AG04449 (cell line): ENCODE measurements around the gene GSPT1.

Experiments used
- CTCF ChIA-PET: fragments of 350-600 bp; formaldehyde crosslinking; extraction: SDS; loops from one replicate; lab custom pipeline; 2021; ENCODE audit warnings: antibody characterized with exemption; lab: Yijun Ruan, JAX
- POLR2A ChIA-PET: fragments of 400-600, 350-600 bp; formaldehyde crosslinking; extraction: SDS; loops from one replicate; lab custom pipeline; 2020; ENCODE audit warnings: antibody characterized with exemption, inconsistent platforms; lab: Yijun Ruan, JAX
- DNase-seq: peaks from one replicate; pipeline ENCODE4 v3.0.0-alpha.2; 2010; ENCODE audit warnings: low read depth, low spot score
- H3K4me3 ChIP-seq: 2 replicates; pipeline ENCODE4 v1.5.1; 2011; ENCODE audit warnings: low read depth, mild to moderate bottlenecking, control low read depth, low read length
- TF ChIP-seq, protein P1 (sequence below): IDR thresholded peaks from one replicate; pipeline ENCODE4 v1.5.1; 2011; ENCODE audit warnings: mild to moderate bottlenecking, moderate library complexity, low read length, control low read depth, inconsistent platforms; ENCODE audit not compliant: insufficient read depth; ENCODE audit errors: missing control alignments

Gene GSPT1

DNA sequence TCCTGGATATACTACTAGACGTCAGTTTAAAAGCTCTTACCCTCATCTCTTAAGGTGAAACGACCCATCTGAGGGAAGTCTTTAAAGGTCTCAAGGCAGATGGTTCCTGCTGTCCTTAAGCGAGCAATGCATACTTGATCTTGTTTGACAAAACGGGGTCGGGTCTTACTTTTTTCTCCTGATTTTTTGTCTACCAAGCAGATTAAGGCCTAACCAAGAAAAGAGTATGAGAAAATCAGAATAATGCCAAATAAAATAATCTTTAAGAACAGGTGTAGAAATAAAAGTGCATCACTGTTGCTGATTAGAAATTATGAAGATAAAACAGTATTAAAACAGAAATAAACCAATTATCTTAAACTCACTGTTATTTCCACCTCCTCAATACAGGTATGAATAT is 40.0 kb downstream of the GSPT1 start:
- H3K4me3 ChIP-seq, result no peak overlapping the region
- DNase-seq, result no peak
- ChIA-PET CTCF (no interaction called here), POLR2A (no interaction called here)
- TF ChIP-seq, protein P1, sequence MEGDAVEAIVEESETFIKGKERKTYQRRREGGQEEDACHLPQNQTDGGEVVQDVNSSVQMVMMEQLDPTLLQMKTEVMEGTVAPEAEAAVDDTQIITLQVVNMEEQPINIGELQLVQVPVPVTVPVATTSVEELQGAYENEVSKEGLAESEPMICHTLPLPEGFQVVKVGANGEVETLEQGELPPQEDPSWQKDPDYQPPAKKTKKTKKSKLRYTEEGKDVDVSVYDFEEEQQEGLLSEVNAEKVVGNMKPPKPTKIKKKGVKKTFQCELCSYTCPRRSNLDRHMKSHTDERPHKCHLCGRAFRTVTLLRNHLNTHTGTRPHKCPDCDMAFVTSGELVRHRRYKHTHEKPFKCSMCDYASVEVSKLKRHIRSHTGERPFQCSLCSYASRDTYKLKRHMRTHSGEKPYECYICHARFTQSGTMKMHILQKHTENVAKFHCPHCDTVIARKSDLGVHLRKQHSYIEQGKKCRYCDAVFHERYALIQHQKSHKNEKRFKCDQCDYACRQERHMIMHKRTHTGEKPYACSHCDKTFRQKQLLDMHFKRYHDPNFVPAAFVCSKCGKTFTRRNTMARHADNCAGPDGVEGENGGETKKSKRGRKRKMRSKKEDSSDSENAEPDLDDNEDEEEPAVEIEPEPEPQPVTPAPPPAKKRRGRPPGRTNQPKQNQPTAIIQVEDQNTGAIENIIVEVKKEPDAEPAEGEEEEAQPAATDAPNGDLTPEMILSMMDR, result no peak

DNA sequence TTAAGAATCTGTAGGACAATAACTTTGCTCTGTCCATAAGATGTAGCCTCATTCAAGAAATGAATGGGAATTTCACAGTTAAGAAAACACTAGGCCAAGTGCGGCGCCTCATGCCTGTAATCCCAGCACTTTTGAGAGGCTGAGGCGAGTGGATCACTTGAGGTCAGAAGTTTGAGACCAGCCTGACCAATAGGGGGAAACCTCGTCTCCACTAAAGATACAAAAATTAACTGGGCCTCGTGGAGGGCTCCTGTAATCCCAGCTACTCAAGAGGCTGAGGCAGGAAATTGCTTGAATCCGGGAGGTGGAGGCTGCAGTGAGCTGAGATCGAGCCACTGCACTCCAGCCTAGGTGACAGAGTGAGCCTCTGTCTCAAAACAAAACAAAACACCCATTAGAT is 44.6 kb downstream of the GSPT1 start:
- TF ChIP-seq, protein P1, result no peak
- CTCF ChIA-PET, result interaction anchor here (3.6 kb wide), 1 partner anchor 197 kb away, joined by 19 read pairs; no protein-coding TSS in a partner anchor
- no peak for DNase-seq
- POLR2A ChIA-PET, result no interaction called here
- no peak overlapping the region for H3K4me3 ChIP-seq

DNA sequence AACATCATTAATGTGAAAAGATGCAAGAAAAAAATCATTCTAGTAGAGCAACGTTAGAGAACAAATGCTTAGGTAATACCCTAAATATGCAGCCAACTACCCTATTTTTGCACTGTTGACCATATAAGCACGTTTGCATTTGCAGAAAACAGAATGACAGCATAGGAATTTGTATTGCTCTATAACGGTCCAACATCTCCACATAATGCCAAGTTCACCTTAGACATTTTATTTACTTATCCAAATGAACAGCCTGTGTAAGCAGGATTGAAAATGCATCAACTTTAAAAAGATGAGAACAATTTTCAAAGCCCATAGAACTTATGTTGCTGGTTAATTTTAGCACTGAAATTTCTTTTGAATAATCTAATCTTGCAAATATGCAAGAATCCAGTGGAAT is 45.4 kb downstream of the GSPT1 start:
- no peak for DNase-seq
- POLR2A ChIA-PET, result no interaction called here
- CTCF ChIA-PET, result interaction anchor here (1.1 to 3.6 kb wide), 2 partner anchors 8 to 198 kb away, joined by 4 to 19 read pairs; no protein-coding TSS in a partner anchor
- H3K4me3 ChIP-seq, result no peak overlapping the region
- TF ChIP-seq, protein P1, result no peak

DNA sequence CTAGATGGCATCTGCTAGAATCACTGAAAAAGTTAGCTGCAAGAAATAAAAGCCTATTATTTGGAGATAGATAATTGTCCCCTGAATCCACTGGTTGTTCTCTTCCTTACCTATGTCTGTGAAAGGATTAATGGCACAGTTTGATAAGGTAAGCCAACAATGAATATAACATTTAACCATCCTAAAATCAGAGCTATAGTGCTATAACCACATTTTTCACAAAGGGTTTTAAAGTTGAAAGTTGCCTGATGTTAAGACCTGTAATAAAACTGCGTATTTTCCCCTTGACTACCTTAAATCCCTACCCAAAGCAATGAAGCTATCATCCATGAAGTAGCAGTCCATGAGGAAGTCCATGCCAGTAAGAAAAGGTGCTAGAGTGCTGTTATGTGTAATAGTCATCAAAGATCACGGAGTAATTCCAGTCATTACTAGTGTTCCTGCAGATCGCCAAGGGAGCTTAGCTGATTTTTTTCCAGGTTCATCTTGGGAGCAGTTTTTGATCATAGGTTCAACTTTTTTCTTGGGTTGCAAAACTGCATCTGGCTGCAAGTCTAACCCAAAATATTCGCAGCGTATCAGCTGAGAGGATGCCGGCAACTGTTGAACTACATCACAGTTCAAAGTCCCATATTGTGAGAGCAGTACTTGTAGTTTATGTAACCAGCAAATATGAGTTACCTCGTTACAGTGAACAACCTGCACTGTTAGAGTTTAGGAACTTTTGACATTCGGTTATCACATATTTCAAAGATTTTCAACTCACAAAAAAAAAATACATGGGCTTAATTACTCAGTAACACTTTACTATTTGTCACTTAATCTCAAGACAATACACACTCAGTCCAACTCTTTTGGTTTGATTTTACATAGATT is 46.2 kb downstream of the GSPT1 start:
- no peak overlapping the region for H3K4me3 ChIP-seq
- ChIA-PET POLR2A (no interaction called here), CTCF (interaction anchor here (0.8 to 2.1 kb wide), 3 partner anchors 9 to 198 kb away, joined by 3 to 10 read pairs (median 4); no protein-coding TSS in a partner anchor)
- no peak for DNase-seq
- TF ChIP-seq, protein P1, result no peak

DNA sequence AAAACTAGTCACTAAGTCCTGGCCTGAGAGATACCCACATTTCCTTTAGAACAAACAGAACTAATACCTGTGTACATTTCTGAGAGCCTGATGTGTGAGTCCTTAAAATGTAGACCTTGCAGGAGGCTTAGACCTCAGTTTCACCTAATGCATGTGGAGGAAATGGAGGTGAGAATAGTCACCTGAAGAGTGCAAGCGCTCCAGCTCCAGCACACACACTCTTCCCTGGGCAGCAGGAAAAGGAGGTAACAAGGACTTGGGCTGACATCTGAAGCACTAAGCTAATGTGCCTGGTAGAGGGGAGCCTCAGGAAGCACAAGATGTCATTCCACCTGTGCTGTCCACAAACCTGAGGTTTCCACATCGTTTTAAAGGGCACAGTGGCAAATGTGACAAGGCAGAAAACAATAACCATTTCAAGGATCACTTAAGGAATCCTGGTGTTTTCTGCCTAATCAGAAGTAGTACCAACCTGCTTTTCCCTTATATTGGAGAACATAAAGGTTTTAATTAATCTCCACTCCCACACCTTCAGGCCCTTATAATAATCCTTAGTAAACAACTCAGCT is 47.3 kb downstream of the GSPT1 start:
- TF ChIP-seq, protein P1, result no peak
- no peak overlapping the region for H3K4me3 ChIP-seq
- CTCF ChIA-PET, result interaction anchor here (2.1 kb wide), 1 partner anchor 199 kb away, joined by 10 read pairs; no protein-coding TSS in a partner anchor
- POLR2A ChIA-PET, result no interaction called here
- DNase-seq, result no peak

DNA sequence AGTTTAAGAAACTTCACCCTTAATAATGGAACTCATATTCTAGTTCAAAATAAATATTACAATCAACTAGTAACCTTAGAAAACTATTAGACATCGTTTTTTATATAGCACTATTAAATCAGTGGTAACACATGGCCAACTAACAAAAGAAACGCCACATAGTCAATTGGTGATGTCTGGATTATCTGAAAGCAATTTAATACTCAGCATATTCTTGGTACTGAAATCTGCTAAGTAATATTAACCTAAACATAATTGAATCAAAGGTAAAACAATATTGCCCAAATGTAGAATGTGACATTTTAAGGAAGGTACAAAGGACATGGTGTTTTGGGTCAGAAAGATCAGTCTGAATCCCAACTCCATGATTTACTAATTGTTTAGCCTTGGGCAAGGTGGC is 53.3 kb downstream of the GSPT1 start:
- ChIA-PET POLR2A (no interaction called here), CTCF (interaction anchor here (1.7 kb wide), 1 partner anchor 65 kb away, joined by 4 read pairs; the partner anchor contains the start of gene ZC3H7A)
- TF ChIP-seq, protein P1, result no peak
- DNase-seq, result no peak
- no peak overlapping the region for H3K4me3 ChIP-seq
